ENCODE data around the gene DMRT3.
"Not testable (repeated sequence)": the region's sequence is repeated elsewhere in the genome, so short reads cannot be mapped to it uniquely, and the experiment has no call there.

The DMRT3 gene

DNA sequence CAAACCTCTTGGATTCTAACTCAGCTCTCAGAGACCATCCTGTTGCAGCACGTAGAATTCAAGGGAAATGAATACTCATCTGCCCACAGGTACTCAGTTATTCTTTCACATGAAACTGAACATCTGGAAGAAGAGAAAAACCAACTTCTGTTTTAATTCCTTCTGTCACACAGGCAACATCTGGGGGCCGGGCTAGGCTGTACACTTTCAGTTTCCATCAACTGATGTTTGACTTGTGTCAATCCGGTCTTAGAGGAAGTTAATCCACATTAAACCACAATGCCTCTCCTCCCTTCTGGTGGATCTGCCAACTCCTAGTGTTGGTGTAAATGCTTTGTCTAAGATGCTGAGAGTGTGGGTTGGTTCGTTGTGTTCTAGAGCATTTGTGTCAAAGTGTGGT lies 17.6 kb downstream of the DMRT3 start:
- in situ Hi-C loops (cut with HindIII; ENCODE audit: low pct_ligation_motif_present, low pct_unique_long_range_greater_than_20kb, low sequenced_read_pairs), result no loop called here
- no peak for DNase-seq

DNA sequence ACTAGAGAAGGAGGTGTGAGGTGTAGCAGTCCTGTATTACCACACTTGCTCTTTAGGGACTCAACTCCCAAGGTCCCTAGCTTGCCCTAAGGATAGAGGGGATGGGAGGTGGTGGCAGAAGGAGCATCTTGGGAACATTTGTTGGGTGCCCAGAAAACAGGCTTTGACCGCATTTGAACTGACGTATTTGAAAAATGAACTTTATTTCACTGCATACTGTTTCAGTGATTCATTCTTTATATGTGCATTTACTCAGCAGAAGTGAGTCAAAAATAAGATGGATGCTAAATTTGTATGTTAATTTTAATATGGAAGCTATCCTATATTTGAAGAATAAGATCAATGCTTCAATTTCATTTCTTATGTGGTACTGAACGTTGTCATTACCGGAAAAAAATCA lies 18.7 kb downstream of the DMRT3 start:
- DNase-seq, result no peak
- in situ Hi-C loops (cut with HindIII; ENCODE audit: low pct_ligation_motif_present, low pct_unique_long_range_greater_than_20kb, low sequenced_read_pairs), result no loop called here

- in situ Hi-C loops (cut with HindIII; ENCODE audit: low pct_ligation_motif_present, low pct_unique_long_range_greater_than_20kb, low sequenced_read_pairs), result no loop called here
- DNase-seq, result no peak
Observed at GRCh38 chr9:995781-996180, 19.3 kb downstream of the DMRT3 start.

DNA sequence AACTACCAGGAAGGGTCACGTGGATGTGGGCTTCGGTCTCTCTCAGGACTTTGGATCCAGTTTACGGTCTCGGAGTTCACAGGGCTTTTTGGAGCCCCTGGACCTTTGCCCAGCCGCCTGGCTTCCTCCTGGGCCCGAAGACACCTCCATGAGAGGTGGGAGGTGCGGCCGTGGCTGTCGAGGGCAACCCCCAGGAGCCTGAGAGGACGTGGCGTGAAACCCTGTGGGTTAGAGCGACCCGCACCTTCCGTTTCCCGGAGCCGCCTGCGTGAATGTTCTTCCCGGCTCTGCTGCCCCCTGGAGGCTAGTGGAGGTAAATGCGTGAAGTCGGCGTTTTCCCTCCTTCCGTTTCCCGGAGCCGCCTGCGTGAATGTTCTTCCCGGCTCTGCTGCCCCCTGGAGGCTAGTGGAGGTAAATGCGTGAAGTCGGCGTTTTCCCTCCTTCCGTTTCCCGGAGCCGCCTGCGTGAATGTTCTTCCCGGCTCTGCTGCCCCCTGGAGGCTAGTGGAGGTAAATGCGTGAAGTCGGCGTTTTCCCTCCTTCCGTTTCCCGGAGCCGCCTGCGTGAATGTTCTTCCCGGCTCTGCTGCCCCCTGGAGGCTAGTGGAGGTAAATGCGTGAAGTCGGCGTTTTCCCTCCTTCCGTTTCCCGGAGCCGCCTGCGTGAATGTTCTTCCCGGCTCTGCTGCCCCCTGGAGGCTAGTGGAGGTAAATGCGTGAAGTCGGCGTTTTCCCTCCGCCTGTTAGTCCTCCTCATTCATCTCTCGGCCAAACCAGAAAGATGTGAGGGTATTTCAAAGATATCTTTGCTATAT lies 22.1 kb downstream of the DMRT3 start:
- DNase-seq; in situ Hi-C loops (cut with HindIII; ENCODE audit: low pct_ligation_motif_present, low pct_unique_long_range_greater_than_20kb, low sequenced_read_pairs): not testable (repeated sequence)

DNA sequence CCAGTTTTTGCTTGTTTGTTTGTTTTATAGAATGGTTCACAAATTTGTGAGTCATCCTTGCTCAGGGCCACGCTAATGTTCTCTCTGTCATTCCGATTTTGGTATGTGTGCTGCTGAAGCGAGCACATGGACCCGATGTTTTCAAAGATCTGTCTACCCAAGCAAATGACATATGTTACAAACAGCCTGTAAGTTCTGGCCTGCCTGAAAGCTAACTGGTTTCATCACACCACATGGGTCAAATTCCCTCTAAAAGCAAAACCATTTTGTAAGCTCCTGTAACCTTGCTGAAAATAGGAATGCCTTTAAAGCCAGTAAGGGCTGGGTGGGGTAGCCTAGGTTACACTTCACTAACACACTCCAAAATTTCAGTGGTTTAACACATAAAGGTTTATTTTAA lies 25.4 kb downstream of the DMRT3 start:
- DNase-seq, result no peak
- in situ Hi-C loops (cut with HindIII; ENCODE audit: low pct_ligation_motif_present, low pct_unique_long_range_greater_than_20kb, low sequenced_read_pairs), result no loop called here

DNA sequence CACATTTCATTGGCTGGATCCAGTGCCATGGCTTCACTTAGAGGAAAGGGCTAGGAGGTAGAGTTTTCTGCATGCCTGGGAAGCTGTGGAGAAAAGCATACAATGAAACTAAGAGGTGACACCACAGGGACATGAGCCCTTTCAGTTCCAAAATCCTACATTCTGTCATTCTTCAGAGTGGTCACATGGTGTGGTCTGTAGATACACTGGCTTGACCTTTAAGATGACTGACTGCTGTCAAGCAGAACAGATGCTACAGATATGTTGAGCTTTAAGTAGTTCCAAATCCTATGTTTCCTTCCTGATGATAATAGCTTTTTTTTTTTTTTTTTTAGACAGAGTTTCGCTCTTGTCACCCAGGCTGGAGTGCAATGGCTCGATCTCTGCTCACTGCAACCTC lies 26.2 kb downstream of the DMRT3 start:
- in situ Hi-C loops (cut with HindIII; ENCODE audit: low pct_ligation_motif_present, low pct_unique_long_range_greater_than_20kb, low sequenced_read_pairs), result no loop called here
- no peak for DNase-seq

GRCh38 chr9:1005043-1005667 lies 28.7 kb downstream of the DMRT3 start:
- in situ Hi-C loops (cut with HindIII; ENCODE audit: low pct_ligation_motif_present, low pct_unique_long_range_greater_than_20kb, low sequenced_read_pairs), result no loop called here
- peak; percentile 46 for DNase-seq

DNA sequence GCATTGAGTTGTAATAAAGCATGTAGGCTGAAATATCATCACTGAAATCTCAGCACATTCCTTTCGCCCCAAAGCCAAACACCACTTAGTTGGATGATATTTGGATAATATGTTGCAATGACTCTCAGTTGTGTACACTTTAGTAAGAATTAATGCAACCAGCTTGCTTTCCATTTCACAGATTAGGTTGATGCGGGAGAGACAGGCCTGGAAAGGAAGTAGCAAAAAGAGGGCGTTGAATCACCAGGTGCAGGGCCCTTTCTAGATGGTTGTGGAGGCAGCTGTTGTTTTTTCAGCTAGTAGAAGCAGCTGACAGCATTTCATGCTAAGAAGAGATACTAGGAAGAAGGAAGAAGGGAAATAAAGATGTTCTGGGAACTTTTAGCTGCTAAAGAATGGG lies 30.9 kb downstream of the DMRT3 start:
- in situ Hi-C loops (cut with HindIII; ENCODE audit: low pct_ligation_motif_present, low pct_unique_long_range_greater_than_20kb, low sequenced_read_pairs), result no loop called here
- DNase-seq, result no peak

GRCh38 chr9:1008216-1008615 lies 31.8 kb downstream of the DMRT3 start:
- DNase-seq, result no peak
- in situ Hi-C loops (cut with HindIII; ENCODE audit: low pct_ligation_motif_present, low pct_unique_long_range_greater_than_20kb, low sequenced_read_pairs), result no loop called here

DNA sequence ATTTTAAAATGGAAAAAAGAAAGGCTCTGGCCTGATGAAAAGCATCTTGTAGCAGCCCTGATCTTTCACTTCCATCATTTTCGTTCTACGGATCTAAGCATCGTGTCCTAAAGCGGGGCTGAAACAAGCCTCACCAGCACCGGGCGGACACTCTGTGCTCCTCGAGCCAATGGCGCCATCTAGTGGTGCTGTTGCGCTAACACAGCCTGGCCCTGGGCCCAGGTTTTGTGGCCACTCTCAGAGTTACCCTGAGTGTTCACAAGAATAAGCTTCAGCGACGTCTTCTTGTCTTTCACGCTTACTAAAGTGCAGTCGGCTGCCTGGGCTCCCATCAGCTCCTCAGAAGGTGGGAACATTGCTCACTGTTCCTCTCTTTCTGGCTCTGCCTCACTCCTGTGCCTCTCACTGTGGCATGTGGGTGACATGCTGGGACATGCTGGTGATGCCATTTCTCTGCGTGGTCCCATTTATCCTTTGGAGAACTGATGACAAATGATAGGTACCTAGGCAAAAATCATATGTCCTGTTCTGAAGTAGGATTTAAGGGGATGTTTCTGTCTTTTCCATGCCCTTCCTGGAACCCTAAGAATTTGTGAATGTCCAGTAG lies 32.7 kb downstream of the DMRT3 start:
- DNase-seq, result peak; percentile 74
- in situ Hi-C loops (cut with HindIII; ENCODE audit: low pct_ligation_motif_present, low pct_unique_long_range_greater_than_20kb, low sequenced_read_pairs), result no loop called here

GRCh38 chr9:1013021-1013420 lies 36.6 kb downstream of the DMRT3 start:
- DNase-seq, result no peak
- in situ Hi-C loops (cut with HindIII; ENCODE audit: low pct_ligation_motif_present, low pct_unique_long_range_greater_than_20kb, low sequenced_read_pairs), result no loop called here

GRCh38 chr9:1014225-1014624 lies 37.8 kb downstream of the DMRT3 start:
- no peak for DNase-seq
- in situ Hi-C loops (cut with HindIII; ENCODE audit: low pct_ligation_motif_present, low pct_unique_long_range_greater_than_20kb, low sequenced_read_pairs), result no loop called here

GRCh38 chr9:1014640-1015039 lies 38.2 kb downstream of the DMRT3 start:
- in situ Hi-C loops (cut with HindIII; ENCODE audit: low pct_ligation_motif_present, low pct_unique_long_range_greater_than_20kb, low sequenced_read_pairs), result no loop called here

GRCh38 chr9:1018121-1018520 lies 41.7 kb downstream of the DMRT3 start:
- DNase-seq, result no peak

More at GRCh38 chr9:1014640-1015039, 38.2 kb downstream of the DMRT3 start:
- no peak for DNase-seq

DNA sequence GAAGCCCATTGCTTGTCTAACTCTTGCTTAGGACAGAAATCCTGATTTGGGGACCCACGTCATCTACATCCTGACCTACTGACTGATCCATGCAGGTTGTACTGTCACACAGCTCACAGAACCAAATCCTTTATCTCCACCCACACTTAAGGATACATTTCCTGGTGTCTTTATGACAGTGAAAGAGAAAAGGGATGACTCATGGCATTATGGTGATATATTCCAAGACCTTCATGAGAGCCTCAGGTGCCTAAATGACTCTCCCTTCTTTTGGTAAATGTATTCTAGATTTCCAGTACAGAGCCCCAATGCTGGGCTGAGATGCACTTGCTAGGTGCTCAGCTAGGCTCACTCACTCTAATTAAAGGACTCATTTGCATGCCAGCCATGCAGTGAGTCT lies 47.7 kb downstream of the DMRT3 start:
- DNase-seq, result no peak
- in situ Hi-C loops (cut with HindIII; ENCODE audit: low pct_ligation_motif_present, low pct_unique_long_range_greater_than_20kb, low sequenced_read_pairs), result no loop called here

More at GRCh38 chr9:1018121-1018520, 41.7 kb downstream of the DMRT3 start:
- in situ Hi-C loops (cut with HindIII; ENCODE audit: low pct_ligation_motif_present, low pct_unique_long_range_greater_than_20kb, low sequenced_read_pairs), result no loop called here

GRCh38 chr9:1025131-1025530 lies 48.7 kb downstream of the DMRT3 start:
- no peak for DNase-seq
- in situ Hi-C loops (cut with HindIII; ENCODE audit: low pct_ligation_motif_present, low pct_unique_long_range_greater_than_20kb, low sequenced_read_pairs), result no loop called here

- in situ Hi-C loops (cut with HindIII; ENCODE audit: low pct_ligation_motif_present, low pct_unique_long_range_greater_than_20kb, low sequenced_read_pairs), result no loop called here
Observed at GRCh38 chr9:1026219-1026618, 49.8 kb downstream of the DMRT3 start.

GRCh38 chr9:1028501-1029190 lies 52.2 kb downstream of the DMRT3 start:
- no peak for DNase-seq

More at GRCh38 chr9:1026219-1026618, 49.8 kb downstream of the DMRT3 start:
- no peak for DNase-seq

DNA sequence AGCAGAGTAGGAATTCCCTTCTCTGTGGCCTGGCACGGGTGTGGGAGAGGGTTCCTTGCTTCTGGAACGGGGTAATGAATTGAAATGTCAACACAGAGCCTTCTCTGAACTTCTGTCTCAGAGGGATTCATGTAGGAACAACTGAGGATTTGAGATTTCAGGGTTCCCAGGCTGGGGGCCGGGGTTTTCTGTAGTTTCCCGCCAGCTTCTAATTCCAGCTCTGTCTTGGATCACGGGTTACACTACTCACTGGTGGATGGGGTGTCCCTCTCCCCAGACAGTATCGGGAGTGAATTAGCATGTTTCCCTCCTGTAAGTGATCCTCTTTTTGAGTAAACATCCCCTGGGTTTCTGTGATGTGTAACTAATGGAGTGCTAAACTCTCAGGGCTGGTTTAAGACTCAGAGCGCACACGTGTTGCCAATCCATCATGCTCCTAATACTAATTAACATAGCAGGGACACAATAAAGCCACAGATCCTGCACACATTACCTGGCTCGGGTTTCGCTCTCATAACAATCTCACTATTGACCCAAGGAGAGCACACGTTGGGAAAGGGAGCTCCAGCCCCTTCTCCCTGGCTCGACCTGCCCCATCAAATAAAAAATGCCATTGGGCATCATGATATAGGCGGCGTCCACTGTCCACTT lies 55.6 kb downstream of the DMRT3 start:
- in situ Hi-C loops (cut with HindIII; ENCODE audit: low pct_ligation_motif_present, low pct_unique_long_range_greater_than_20kb, low sequenced_read_pairs), result no loop called here
- no peak for DNase-seq

More at GRCh38 chr9:1028501-1029190, 52.2 kb downstream of the DMRT3 start:
- in situ Hi-C loops (cut with HindIII; ENCODE audit: low pct_ligation_motif_present, low pct_unique_long_range_greater_than_20kb, low sequenced_read_pairs), result no loop called here

All from ACHN (cell line).